HCT116 (cell line): ENCODE data around the gene SETX.

Source experiments
- CEBPB ChIP-seq: IDR thresholded peaks from 2 replicates; pipeline ENCODE4 v1.6.1; 2012; ENCODE audit warnings: low read depth
- JUND ChIP-seq: IDR thresholded peaks from 2 replicates; pipeline ENCODE4 v1.6.1; 2012
- POLR2A ChIP-seq: IDR thresholded peaks from 2 replicates; pipeline ENCODE4 v1.7.0; 2011; ENCODE audit warnings: borderline replicate concordance; ENCODE audit not compliant: insufficient read depth, insufficient read length; ENCODE audit errors: extremely low read depth
- POLR2AphosphoS5 ChIP-seq: IDR thresholded peaks from 2 replicates; pipeline ENCODE4 v1.6.1; 2011; ENCODE audit warnings: mild to moderate bottlenecking, low read depth, low read length, moderate library complexity
- TCF7L2 ChIP-seq: IDR thresholded peaks from 2 replicates; pipeline ENCODE4 v1.7.0; 2011; ENCODE audit warnings: borderline replicate concordance, inconsistent platforms; ENCODE audit not compliant: insufficient read depth, insufficient read length; ENCODE audit errors: extremely low read depth
- TF ChIP-seq, protein P1 (sequence below), 3 experiments: fragments of 200-600 bp in 1 of 3; sonication (generic) in 1 of 3; IDR thresholded peaks in 2 of 3; conservative IDR thresholded peaks in 1 of 3; 2 replicates each; pipeline ENCODE4 v1.5.1; 2012 to 2017; ENCODE audit warnings: low read depth in 2 of 3, low read length in 2 of 3, antibody characterized with exemption in 1 of 3, borderline replicate concordance in 1 of 3, control low read depth in 1 of 3, mild to moderate bottlenecking in 1 of 3, mixed read lengths in 1 of 3, mixed run types in 1 of 3, moderate library complexity in 1 of 3; ENCODE audit not compliant: insufficient read depth in 1 of 3

GRCh38 chr9:132211570-132211969 is 143.2 kb downstream of the SETX start:
- TF ChIP-seq JUND: no peak
- TF ChIP-seq CEBPB: no peak
- no peak for TF ChIP-seq POLR2A
- TF ChIP-seq, protein P1, sequence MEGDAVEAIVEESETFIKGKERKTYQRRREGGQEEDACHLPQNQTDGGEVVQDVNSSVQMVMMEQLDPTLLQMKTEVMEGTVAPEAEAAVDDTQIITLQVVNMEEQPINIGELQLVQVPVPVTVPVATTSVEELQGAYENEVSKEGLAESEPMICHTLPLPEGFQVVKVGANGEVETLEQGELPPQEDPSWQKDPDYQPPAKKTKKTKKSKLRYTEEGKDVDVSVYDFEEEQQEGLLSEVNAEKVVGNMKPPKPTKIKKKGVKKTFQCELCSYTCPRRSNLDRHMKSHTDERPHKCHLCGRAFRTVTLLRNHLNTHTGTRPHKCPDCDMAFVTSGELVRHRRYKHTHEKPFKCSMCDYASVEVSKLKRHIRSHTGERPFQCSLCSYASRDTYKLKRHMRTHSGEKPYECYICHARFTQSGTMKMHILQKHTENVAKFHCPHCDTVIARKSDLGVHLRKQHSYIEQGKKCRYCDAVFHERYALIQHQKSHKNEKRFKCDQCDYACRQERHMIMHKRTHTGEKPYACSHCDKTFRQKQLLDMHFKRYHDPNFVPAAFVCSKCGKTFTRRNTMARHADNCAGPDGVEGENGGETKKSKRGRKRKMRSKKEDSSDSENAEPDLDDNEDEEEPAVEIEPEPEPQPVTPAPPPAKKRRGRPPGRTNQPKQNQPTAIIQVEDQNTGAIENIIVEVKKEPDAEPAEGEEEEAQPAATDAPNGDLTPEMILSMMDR (IDR thresholded peaks at IDR 0.05 in 2 of 3, conservative IDR thresholded peaks at IDR 0.05 in 1 of 3; ENCODE audit: borderline replicate concordance in 1 of 3, insufficient read depth in 1 of 3, low read depth in 2 of 3, low read length in 2 of 3): no peak
- no peak for TF ChIP-seq POLR2AphosphoS5
- no peak for TF ChIP-seq TCF7L2
